IMR-90 (cell line): ENCODE data around the gene ABCC9. TPM values are rescaled to one million over a fixed set of nuclear protein-coding genes. Genes with fewer than 3 reads are reported as not detected.

Source experiments
- ATAC-seq: fragments of 200-7000 bp; cut with Tn5 transposase; 2 replicates; pipeline ENCODE4 v1.9.1; 2020; ENCODE audit warnings: low read depth, mild to moderate bottlenecking, moderate library complexity
- BruUV-seq: library from RNA; stranded (reverse); fragments of 400-500 nt; replicated peaks from 2 replicates; lab custom pipeline; 2021; lab: Mats Ljungman, UMichigan
- CTCF ChIA-PET: fragments of 300-600 bp; formaldehyde crosslinking; extraction: SDS; loops from one replicate; lab custom pipeline; 2021; ENCODE audit warnings: antibody characterized with exemption; lab: Yijun Ruan, JAX
- POLR2A ChIA-PET: fragments of 300-600 bp; sonication (Branson Sonifier 250); formaldehyde crosslinking; loops from one replicate; lab custom pipeline; 2022; ENCODE audit warnings: antibody characterized with exemption; ENCODE audit not compliant: unreplicated experiment; lab: Charles Lee
- DNase-seq: peaks from one replicate; pipeline ENCODE4 v3.0.0; 2013
- H2AFZ ChIP-seq: replicated peaks from 2 replicates; pipeline ENCODE3; 2013; ENCODE audit warnings: low read length, mild to moderate bottlenecking; ENCODE audit not compliant: poor library complexity
- H2AK5ac ChIP-seq: 2 replicates; pipeline ENCODE4 v1.6.1; 2013; ENCODE audit warnings: low read depth, low read length, inconsistent platforms
- H2AK9ac ChIP-seq: replicated peaks from 2 replicates; pipeline ENCODE3; 2013; ENCODE audit warnings: mild to moderate bottlenecking, low read depth, low read length, moderate library complexity; ENCODE audit not compliant: poor library complexity
- H2BK120ac ChIP-seq: 2 replicates; pipeline ENCODE4 v1.6.1; 2013; ENCODE audit warnings: low read depth, low read length, inconsistent platforms
- H2BK15ac ChIP-seq: 3 replicates; pipeline ENCODE4 v1.6.1; 2013; ENCODE audit warnings: low read depth, low read length, inconsistent platforms
- H2BK20ac ChIP-seq: 2 replicates; pipeline ENCODE4 v1.6.1; 2013; ENCODE audit warnings: low read depth, mild to moderate bottlenecking, inconsistent platforms, low read length, moderate library complexity
- H2BK5ac ChIP-seq: 2 replicates; pipeline ENCODE4 v1.6.1; 2013; ENCODE audit warnings: mild to moderate bottlenecking, low read depth, low read length, inconsistent platforms; ENCODE audit not compliant: poor library complexity, severe bottlenecking
- H3K14ac ChIP-seq: replicated peaks from 2 replicates; pipeline ENCODE4 v1.6.1; 2013; ENCODE audit warnings: low read depth, low read length, inconsistent platforms
- H3K18ac ChIP-seq: 2 replicates; pipeline ENCODE4 v1.6.1; 2013; ENCODE audit warnings: low read depth, low read length, control low read depth
- H3K23ac ChIP-seq: 2 replicates; pipeline ENCODE4 v1.6.1; 2013; ENCODE audit warnings: low read depth, low read length, inconsistent platforms
- H3K27ac ChIP-seq: 2 replicates; pipeline ENCODE4 v1.5.1; 2013; ENCODE audit warnings: mild to moderate bottlenecking, control low read depth, low read length; ENCODE audit not compliant: insufficient read depth
- H3K27me3 ChIP-seq: 2 replicates; pipeline ENCODE4 v1.6.1; 2013; ENCODE audit warnings: low read length; ENCODE audit not compliant: control insufficient read depth, insufficient read depth
- H3K36me3 ChIP-seq: 2 replicates; pipeline ENCODE4 v1.6.1; 2013; ENCODE audit warnings: low read length, mixed read lengths; ENCODE audit not compliant: control insufficient read depth, insufficient read depth
- H3K4ac ChIP-seq: 2 replicates; pipeline ENCODE4 v1.6.1; 2013; ENCODE audit warnings: low read depth, low read length, inconsistent platforms
- H3K4me1 ChIP-seq: 2 replicates; pipeline ENCODE4 v1.6.1; 2013; ENCODE audit warnings: low read length, mixed read lengths; ENCODE audit not compliant: control insufficient read depth, insufficient read depth
- H3K4me2 ChIP-seq: 2 replicates; pipeline ENCODE4 v1.6.1; 2013; ENCODE audit warnings: low read depth, mild to moderate bottlenecking, control low read depth, low read length, moderate library complexity
- H3K4me3 ChIP-seq: 2 replicates; pipeline ENCODE4 v1.5.1; 2013; ENCODE audit warnings: low read depth, mild to moderate bottlenecking, control low read depth, low read length, moderate library complexity; ENCODE audit not compliant: insufficient read depth
- H3K56ac ChIP-seq: 2 replicates; pipeline ENCODE4 v1.6.1; 2013; ENCODE audit warnings: low read length, inconsistent platforms; ENCODE audit not compliant: insufficient read depth; ENCODE audit errors: extremely low read depth
- H3K79me1 ChIP-seq, 2 experiments: 2 replicates each; pipeline ENCODE4 v1.6.1; 2013; ENCODE audit warnings: low read length in 2 of 2, inconsistent platforms in 1 of 2, low read depth in 1 of 2
- H3K9ac ChIP-seq: 2 replicates; pipeline ENCODE4 v1.6.1; 2013; ENCODE audit warnings: low read depth, low read length, control low read depth
- H3K9me1 ChIP-seq: 2 replicates; pipeline ENCODE4 v1.6.1; 2013; ENCODE audit warnings: low read length, inconsistent platforms; ENCODE audit not compliant: insufficient read depth
- H3K9me3 ChIP-seq: 2 replicates; pipeline ENCODE4 v1.6.1; 2013; ENCODE audit warnings: low read length; ENCODE audit not compliant: control insufficient read depth, insufficient read depth
- H4K20me1 ChIP-seq: 2 replicates; pipeline ENCODE4 v1.6.1; 2013; ENCODE audit warnings: low read length, inconsistent platforms; ENCODE audit not compliant: insufficient read depth
- H4K5ac ChIP-seq: 2 replicates; pipeline ENCODE4 v1.6.1; 2013; ENCODE audit warnings: mild to moderate bottlenecking, low read depth, low read length, control low read depth
- H4K8ac ChIP-seq, 2 experiments: 2 replicates each; pipeline ENCODE4 v1.6.1; 2013; ENCODE audit warnings: low read depth in 2 of 2, low read length in 2 of 2, control low read depth in 1 of 2, inconsistent platforms in 1 of 2
- H4K91ac ChIP-seq: 2 replicates; pipeline ENCODE4 v1.6.1; 2013; ENCODE audit warnings: low read depth, low read length, inconsistent platforms; ENCODE audit not compliant: insufficient read depth
- BHLHE40 ChIP-seq: fragments of 150-350 bp; IDR thresholded peaks from 2 replicates; pipeline ENCODE4 v1.6.1; 2016; ENCODE audit warnings: mild to moderate bottlenecking, low read depth, low read length
- CEBPB ChIP-seq: IDR thresholded peaks from 2 replicates; pipeline ENCODE4 v1.6.1; 2012; ENCODE audit warnings: low read depth, low read length, improper control_type of control experiment
- CHD1 ChIP-seq: IDR thresholded peaks from 2 replicates; pipeline ENCODE4 v1.6.1; 2012; ENCODE audit warnings: low read depth, low read length, improper control_type of control experiment
- FOS ChIP-seq: fragments of 150-350 bp; IDR thresholded peaks from 2 replicates; pipeline ENCODE4 v1.6.1; 2016; ENCODE audit warnings: low read depth, low read length
- MAFK ChIP-seq: IDR thresholded peaks from 2 replicates; pipeline ENCODE4 v1.6.1; 2012; ENCODE audit warnings: low read depth, low read length, improper control_type of control experiment
- MAZ ChIP-seq: IDR thresholded peaks from 2 replicates; pipeline ENCODE4 v1.6.1; 2012; ENCODE audit warnings: low read depth, mild to moderate bottlenecking, low read length, improper control_type of control experiment, moderate library complexity, borderline replicate concordance
- MXI1 ChIP-seq: IDR thresholded peaks from 2 replicates; pipeline ENCODE4 v1.6.1; 2012; ENCODE audit warnings: low read depth, mild to moderate bottlenecking, low read length, moderate library complexity, borderline replicate concordance
- NFE2L2 ChIP-seq: fragments of 150-350 bp; IDR thresholded peaks from 2 replicates; pipeline ENCODE4 v1.6.1; 2016; ENCODE audit warnings: low read depth, mild to moderate bottlenecking, low read length
- POLR2A ChIP-seq: IDR thresholded peaks from 2 replicates; pipeline ENCODE4 v1.6.1; 2012; ENCODE audit warnings: mild to moderate bottlenecking, low read depth, low read length
- RAD21 ChIP-seq: IDR thresholded peaks from 2 replicates; pipeline ENCODE4 v1.6.1; 2012; ENCODE audit warnings: low read length, improper control_type of control experiment
- RCOR1 ChIP-seq: IDR thresholded peaks from 2 replicates; pipeline ENCODE4 v1.6.1; 2012; ENCODE audit warnings: mild to moderate bottlenecking, low read length, improper control_type of control experiment; ENCODE audit not compliant: insufficient replicate concordance
- RFX5 ChIP-seq: IDR thresholded peaks from 2 replicates; pipeline ENCODE4 v1.8.0; 2012; ENCODE audit warnings: low read depth, mild to moderate bottlenecking, low read length, moderate library complexity
- SMC3 ChIP-seq: fragments of 150-350 bp; IDR thresholded peaks from 2 replicates; pipeline ENCODE4 v1.6.1; 2016; ENCODE audit warnings: low read depth, mild to moderate bottlenecking, antibody characterized with exemption, low read length, moderate library complexity
- WGBS, 2 experiments: methylation state at CpG; one replicate each; pipeline versions ENCODE4 v1.1.5 to v1.1.7; 2013; ENCODE audit warnings: missing lambda C conversion rate in 2 of 2; ENCODE audit not compliant: insufficient read length in 1 of 2; ENCODE audit errors: extremely low coverage in 2 of 2; 5-methylcytosine and 5-hydroxymethylcytosine counted together
- dilution Hi-C: fragments of 300-500 bp; cut with HindIII; formaldehyde crosslinking; loops from one replicate; pipeline ENCODE4 v1.14.3; 2018; ENCODE audit warnings: low sequenced_read_pairs; ENCODE audit not compliant: unreplicated experiment
- in situ Hi-C: fragments of 300-500 bp; cut with MboI; formaldehyde crosslinking; loops from 3 replicates; pipeline ENCODE4 v1.14.3; 2019; ENCODE audit warnings: low sequenced_read_pairs, inconsistent platforms, mixed read lengths
- intact Hi-C: fragments of 100-400 bp; cut with micrococcal nuclease; formaldehyde crosslinking; loops from 2 replicates; pipeline ENCODE4 v1.10.0; 2022
- polyA plus RNA-seq, 3 experiments: library from polyadenylated mRNA; depleted of rRNA; stranded (reverse); fragments of >200 nt; gene quantifications; 2 replicates each; pipeline ENCODE4 v1.2.3, GENCODE V29; 2012; ENCODE audit warnings: low replicate concordance in 1 of 3
- total RNA-seq: library from RNA; depleted of rRNA; stranded (reverse); fragments of >200 nt; gene quantifications from 2 replicates; pipeline ENCODE4 v1.2.3, GENCODE V29; 2012
- TF ChIP-seq, protein P1 (sequence below): fragments of 150-350 bp; IDR thresholded peaks from 2 replicates; pipeline ENCODE4 v1.6.1; 2017; ENCODE audit warnings: mild to moderate bottlenecking, antibody characterized with exemption, low read length, low read depth
- TF ChIP-seq, protein P2 (sequence below): fragments of 150-350 bp; IDR thresholded peaks from 2 replicates; pipeline ENCODE4 v1.6.1; 2016; ENCODE audit warnings: low read depth, mild to moderate bottlenecking, low read length, moderate library complexity, borderline replicate concordance
- TF ChIP-seq, protein P3 (sequence below): conservative IDR thresholded peaks from 2 replicates; pipeline ENCODE4 v1.5.1; 2012; ENCODE audit warnings: mild to moderate bottlenecking, low read depth, low read length, improper control_type of control experiment

ABCC9 gene
- total and polyA plus RNA-seq, 2 of the 4 experiments (the other 2 are of a cell fraction): 1.2 to 6.6 TPM

DNA sequence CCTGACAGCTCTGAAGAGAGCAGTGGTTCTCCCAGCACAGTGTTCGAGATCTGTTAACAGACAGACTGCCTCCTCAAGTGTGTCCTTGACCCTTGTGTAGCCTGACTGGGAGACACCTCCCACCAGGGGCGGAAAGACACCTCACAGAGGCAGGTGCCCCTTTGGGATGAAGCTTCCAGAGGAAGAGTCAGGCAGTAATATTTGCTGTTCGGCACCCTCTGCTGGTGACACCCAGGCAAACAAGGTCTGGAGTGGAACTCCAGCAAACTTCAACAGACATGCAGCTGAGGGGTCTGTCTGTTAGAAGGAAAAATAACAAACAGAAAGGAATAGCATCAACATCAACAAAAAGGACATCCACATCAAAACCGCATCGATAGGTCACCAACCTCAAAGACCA lies 21.6 kb upstream of the ABCC9 start:
- Histone ChIP-seq H4K8ac (no peak overlapping the region), H3K27ac (no peak overlapping the region), H2BK120ac (no peak overlapping the region), H3K9ac (no peak overlapping the region), H3K4me1 (no peaks in the 10 kb centered on the region), H3K23ac (no peak overlapping the region), H3K4ac (no peak overlapping the region), H3K56ac (no peak overlapping the region), H2BK20ac (no peak overlapping the region), H3K9me1 (no peaks in the 10 kb centered on the region), H2AK5ac (no peak overlapping the region), H3K4me3 (no peak overlapping the region), H3K79me1 (no peaks in the 10 kb centered on the region), H3K18ac (no peak overlapping the region), H2AFZ (no peak overlapping the region), H3K36me3 (no peaks in the 10 kb centered on the region), H3K4me2 (no peak overlapping the region), H3K9me3 (peaks cover 2% of the 10 kb centered on the region), H4K5ac (no peak overlapping the region), H4K91ac (no peak overlapping the region), H4K20me1 (no peaks in the 10 kb centered on the region), H3K27me3 (no peaks in the 10 kb centered on the region), H3K14ac (no peak overlapping the region), H2BK15ac (no peak overlapping the region), H2AK9ac (no peak overlapping the region), H2BK5ac (no peak overlapping the region)
- TF ChIP-seq RAD21 (no peak), CHD1 (no peak), FOS (no peak), RFX5 (no peak), BHLHE40 (no peak), SMC3 (no peak), MXI1 (no peak), NFE2L2 (no peak), POLR2A (no peak), RCOR1 (no peak), CEBPB (no peak), MAFK (no peak), MAZ (no peak)
- TF ChIP-seq, protein P1, sequence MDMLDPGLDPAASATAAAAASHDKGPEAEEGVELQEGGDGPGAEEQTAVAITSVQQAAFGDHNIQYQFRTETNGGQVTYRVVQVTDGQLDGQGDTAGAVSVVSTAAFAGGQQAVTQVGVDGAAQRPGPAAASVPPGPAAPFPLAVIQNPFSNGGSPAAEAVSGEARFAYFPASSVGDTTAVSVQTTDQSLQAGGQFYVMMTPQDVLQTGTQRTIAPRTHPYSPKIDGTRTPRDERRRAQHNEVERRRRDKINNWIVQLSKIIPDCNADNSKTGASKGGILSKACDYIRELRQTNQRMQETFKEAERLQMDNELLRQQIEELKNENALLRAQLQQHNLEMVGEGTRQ: no peak
- TF ChIP-seq, protein P2, sequence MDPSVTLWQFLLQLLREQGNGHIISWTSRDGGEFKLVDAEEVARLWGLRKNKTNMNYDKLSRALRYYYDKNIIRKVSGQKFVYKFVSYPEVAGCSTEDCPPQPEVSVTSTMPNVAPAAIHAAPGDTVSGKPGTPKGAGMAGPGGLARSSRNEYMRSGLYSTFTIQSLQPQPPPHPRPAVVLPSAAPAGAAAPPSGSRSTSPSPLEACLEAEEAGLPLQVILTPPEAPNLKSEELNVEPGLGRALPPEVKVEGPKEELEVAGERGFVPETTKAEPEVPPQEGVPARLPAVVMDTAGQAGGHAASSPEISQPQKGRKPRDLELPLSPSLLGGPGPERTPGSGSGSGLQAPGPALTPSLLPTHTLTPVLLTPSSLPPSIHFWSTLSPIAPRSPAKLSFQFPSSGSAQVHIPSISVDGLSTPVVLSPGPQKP: no peak
- TF ChIP-seq, protein P3, sequence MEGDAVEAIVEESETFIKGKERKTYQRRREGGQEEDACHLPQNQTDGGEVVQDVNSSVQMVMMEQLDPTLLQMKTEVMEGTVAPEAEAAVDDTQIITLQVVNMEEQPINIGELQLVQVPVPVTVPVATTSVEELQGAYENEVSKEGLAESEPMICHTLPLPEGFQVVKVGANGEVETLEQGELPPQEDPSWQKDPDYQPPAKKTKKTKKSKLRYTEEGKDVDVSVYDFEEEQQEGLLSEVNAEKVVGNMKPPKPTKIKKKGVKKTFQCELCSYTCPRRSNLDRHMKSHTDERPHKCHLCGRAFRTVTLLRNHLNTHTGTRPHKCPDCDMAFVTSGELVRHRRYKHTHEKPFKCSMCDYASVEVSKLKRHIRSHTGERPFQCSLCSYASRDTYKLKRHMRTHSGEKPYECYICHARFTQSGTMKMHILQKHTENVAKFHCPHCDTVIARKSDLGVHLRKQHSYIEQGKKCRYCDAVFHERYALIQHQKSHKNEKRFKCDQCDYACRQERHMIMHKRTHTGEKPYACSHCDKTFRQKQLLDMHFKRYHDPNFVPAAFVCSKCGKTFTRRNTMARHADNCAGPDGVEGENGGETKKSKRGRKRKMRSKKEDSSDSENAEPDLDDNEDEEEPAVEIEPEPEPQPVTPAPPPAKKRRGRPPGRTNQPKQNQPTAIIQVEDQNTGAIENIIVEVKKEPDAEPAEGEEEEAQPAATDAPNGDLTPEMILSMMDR: no peak
- ATAC-seq (no peak), DNase-seq (no peak)
- WGBS, 2 experiments: no CpG with 5 or more reads among the region's 5 CpGs
- intact Hi-C loops (no loop called here), in situ Hi-C loops (no loop called here), dilution Hi-C loops (no loop called here)
- no TSS peak for BruUV-seq
- ChIA-PET CTCF (no interaction called here), POLR2A (no interaction called here)
